GM19238 (cell line): Measurements from ENCODE around the gene SUN1.
A peak's percentile ranks its signal among the peaks of the same experiment; 100 is the strongest.
"Not testable (repeated sequence)": the region's sequence is repeated elsewhere in the genome, so short reads cannot be mapped to it uniquely, and the experiment has no call there.

ENCODE experiments used
- DNase-seq: peaks from one replicate; pipeline ENCODE4 v3.0.0; 2011; ENCODE audit warnings: low spot score; ENCODE audit not compliant: insufficient read length

SUN1 gene

DNA sequence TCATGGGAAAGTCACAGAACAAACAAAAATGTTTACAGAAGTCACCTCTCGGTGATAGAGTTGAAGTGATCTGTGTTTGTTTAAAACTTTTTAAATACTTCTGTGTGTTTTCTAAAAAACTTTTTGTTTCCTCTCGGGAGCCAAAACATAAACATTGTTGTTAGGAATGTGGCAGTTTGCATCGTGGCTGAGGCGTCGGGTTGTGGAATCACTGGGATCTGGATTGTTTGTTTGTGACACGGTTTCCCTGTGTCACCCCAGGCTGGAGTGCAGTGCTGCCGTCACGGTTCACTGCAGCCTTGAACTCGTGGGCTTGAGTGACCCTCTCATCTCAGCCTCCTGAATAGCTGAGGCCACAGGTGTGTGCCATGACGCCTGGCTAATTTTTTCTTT, 29.0 kb upstream of the SUN1 start:
- DNase-seq = no peak

DNA sequence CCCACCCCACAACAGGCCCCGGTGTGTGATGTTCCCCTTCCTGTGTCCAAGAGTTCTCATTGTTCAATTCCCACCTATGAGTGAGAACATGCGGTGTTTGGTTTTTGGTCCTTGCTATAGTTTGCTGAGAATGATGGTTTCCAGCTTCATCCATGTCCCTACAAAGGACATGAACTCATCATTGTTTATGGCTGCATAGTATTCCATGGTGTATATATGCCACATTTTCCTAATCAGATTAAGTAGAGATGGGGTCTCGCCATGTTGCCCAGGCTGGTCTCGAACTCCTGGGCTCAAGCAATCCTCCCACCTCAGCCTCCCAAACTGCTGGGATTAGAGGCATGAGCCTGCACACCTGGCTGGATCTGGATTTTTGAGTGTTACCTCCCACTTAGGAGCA, 28.5 kb upstream of the SUN1 start:
- not testable (repeated sequence) for DNase-seq

- no peak for DNase-seq
Observed at GRCh38 chr7:805261-805660, 27.0 kb upstream of the SUN1 start.

DNA sequence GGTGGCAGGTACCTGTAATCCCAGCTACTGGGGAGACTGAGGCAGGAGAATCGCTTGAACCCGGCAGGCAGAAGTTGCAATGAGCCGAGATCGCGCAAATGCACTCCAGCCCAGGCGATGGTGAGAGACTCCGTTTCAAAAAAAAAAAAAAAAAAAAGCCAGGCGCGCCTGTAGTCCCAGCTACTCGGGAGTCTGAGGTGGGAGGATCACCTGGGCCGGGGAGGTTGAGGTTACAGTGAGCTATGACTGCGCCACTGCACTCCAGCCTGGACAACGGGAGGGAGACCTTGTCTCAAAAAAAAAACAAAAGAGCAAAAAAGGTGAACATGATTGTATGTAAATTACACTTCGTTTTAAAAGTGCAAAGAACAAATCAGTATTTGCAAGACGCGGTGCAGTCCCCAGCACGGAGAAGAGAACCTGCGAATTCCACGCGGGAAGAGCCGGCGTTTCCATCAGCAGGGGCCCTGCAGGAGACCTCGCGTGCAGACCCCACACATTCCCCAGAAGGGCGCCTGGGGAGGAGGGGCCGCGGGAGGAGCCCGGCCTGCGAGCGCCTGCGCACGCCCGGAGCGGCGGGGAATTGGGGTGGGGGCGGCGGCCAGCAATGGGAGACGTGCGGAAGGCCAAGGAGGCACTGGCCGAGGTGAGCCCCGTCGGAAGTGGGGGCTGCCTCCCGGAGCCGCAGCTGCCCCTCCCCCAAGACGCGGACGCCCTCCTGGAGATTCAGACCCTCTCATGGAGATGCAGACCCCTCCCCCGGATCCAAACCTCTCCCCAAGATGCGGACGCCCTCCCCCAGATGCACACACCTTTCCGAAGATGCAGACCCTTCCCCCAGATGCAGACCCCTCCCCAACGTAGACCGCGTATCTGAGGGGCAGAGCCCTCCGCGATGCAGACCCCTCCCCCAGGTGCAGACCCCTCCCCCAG, 16.7 kb upstream of the SUN1 start:
- DNase-seq = no peak

GRCh38 chr7:816300-816750, 16.0 kb upstream of the SUN1 start:
- peak; percentile 99 for DNase-seq

DNA sequence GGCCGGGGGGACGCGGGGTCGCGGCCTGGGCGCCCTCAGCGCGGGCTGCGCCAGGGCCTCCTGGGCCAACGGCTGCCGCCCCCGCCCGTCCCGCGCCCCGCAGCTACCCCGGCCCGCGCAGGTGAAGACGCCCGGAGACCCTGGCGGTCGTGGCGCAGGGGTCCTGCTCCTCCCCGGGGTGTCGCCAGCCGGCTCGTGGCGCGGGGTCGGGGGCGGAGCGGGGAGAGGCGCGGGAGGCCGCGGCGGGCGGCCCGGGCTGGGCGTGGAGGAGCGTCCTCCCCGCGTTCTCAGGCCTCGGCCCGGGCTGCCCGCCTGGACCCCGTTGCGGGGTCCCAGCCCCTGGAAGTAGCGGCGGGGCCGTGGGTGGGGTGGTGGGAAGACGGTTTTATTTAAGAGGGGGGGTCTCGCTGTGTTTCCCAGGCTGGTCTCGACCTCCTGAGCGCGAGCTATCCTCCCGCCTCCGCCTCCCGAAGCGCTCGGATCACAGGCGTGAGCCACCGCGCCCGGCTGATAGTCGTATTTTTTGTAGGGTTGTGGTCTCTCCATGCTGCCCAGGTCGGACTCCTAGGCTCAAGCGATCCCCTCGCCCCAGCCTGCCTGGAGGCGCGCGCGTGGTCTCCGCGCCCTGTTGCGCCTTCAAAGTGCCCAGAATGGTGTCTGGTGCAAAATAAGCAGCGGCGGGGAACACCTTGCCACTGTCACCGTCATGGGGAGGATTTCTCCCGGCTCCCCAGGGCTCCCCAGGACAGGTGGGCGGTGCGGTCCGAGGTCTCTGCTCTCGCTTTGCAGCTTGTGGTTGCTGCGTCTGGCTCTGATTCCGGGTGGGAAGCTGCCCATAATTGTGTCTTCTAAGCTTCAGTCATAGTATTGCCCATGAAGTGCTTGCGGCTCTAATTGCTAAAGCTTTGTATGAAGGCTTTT, 15.3 kb upstream of the SUN1 start:
- peak; percentile 30 for DNase-seq

DNA sequence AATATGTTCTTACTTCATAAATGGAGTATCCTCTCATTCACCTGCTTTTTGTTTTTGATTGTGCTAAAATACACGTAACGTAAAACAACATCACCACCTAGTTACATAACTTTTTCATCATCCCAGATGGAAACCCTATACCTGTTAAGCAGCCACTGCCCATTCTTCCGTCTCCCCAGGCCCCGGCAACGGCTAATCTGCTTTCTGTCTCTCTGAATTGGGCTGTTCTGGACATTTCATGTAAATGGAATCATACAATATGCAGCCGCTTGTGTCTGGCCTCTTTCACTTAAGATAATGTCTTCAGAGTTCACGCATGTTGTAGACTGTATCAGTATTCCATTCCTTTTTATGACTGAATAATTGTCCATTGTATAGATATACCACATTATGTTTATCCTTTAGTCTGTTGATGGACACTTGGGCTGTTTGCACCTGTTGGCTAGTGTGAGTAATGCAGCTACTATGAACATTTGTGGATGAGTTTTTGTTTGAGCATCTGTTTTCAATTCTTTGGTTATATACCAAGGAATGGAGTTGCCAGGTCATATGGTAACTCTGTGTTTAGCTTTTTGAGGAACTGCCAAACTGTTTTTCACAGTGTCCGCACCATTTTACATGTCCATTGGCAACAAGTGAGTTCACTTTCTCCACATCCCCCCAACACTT, 14.1 kb upstream of the SUN1 start:
- no peak for DNase-seq

GRCh38 chr7:820341-820740, 11.9 kb upstream of the SUN1 start:
- no peak for DNase-seq

DNA sequence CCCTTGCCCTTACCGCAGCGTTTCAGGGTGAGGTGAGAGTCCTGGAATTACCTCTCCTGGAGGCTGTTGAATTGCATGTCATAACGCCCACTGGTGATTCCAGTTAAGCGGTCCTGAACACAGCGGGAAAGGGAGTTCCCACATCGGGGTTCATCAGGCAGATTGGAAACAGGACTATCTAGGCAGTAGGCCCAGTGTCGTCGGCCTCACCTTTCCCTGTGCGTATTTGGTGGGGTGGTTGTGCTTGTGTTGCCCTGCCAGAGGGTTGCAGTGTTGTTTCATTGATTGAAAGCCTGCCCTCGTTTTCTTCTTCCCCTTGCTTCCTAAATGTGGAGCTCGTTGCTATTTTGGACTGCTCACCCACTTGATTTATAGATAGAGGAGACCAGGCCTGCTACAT, 10.6 kb upstream of the SUN1 start:
- DNase-seq = no peak

- no peak for DNase-seq
Observed at GRCh38 chr7:822692-823276, 9.5 kb upstream of the SUN1 start.

DNA sequence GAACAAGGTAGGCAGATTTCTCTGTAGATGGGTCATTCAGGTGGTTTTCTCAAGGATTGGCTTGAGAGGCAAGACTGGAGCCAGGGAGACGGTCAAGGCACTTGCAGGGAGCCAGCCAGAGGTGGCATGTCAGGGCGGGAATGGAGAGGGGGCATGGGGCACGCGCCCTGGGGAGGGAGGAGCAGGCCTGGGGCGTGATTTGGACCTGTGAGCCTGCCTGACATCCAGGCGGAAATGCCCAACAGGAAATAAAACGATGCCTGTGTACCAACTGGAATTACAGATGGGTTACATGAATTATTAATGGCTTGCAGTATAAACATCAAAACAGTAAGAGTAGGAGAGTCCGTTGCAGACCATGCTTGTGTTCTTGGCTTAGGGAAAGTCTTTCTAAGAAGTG, 8.6 kb upstream of the SUN1 start:
- no peak for DNase-seq

DNA sequence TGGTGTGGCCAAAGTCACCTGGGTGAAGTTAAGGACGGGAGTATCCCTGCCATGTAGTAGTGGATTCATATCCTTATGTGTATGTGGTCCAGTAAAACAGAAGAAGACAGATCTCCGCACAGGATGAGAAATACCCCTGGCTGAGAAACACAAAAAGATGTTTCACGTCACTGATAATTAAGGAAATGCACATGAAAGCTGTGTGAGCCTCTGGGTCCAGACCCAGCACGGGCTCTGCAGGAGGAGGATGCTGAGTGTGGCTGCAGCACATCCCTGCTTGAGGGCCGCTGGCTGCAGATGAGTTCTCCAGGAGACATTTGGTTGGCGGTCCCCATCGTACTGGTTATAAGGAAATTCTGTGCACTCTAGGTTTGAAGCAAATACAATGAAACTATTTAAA, 8.2 kb upstream of the SUN1 start:
- no peak for DNase-seq

GRCh38 chr7:824664-825063, 7.6 kb upstream of the SUN1 start:
- no peak for DNase-seq

DNA sequence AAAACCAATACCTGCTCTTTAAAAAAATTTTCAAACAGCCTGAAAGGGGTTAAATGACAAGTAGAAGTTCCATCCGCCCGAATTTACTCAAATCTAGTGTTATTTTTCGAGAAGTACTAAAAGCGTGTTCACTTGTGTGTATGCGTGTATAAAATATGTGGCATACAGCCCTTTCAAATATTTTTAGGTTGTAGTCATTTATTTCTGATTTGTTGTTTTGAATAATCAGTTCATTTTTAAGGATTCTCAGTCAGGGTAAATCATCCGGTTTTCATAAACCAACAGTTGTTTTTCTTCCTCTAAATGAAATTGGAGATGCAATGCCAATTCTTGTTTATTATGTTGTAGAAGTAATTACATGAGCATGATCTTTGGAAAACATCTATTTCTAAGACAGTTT, 6.9 kb upstream of the SUN1 start:
- no peak for DNase-seq

DNA sequence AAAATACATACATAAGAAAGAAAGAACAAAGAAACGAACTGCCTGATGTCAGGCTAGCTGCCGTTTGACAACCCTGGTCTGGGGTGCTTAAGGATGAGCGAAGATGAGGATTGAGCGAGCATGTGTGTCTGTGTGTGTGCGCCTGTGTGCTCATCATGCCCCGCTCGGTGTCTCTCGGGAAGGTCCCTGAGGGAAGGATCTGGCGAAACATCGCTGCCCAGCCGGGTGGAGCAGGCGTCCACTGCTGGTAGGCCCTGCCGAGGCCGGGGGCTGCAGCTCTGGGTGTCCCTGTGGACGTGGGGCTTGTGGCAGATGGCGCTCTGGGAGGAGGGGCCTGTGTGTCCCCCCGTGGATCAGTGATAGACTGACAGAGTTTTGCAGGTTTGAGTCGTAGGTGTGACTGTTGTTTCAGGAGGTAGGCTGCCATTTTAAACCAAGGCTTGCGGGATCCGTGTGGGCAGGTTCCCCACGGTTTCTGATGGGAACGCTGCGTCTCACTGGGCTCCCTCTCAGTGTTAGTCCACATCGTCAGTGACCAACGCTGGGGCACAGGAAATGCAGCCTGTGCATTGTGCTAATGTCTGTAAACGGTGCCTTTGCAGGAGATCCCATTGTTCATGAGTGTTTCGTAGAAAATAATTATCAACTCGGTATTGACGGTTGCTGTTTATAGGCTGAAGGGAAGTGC, 5.9 kb upstream of the SUN1 start:
- DNase-seq = no peak

DNA sequence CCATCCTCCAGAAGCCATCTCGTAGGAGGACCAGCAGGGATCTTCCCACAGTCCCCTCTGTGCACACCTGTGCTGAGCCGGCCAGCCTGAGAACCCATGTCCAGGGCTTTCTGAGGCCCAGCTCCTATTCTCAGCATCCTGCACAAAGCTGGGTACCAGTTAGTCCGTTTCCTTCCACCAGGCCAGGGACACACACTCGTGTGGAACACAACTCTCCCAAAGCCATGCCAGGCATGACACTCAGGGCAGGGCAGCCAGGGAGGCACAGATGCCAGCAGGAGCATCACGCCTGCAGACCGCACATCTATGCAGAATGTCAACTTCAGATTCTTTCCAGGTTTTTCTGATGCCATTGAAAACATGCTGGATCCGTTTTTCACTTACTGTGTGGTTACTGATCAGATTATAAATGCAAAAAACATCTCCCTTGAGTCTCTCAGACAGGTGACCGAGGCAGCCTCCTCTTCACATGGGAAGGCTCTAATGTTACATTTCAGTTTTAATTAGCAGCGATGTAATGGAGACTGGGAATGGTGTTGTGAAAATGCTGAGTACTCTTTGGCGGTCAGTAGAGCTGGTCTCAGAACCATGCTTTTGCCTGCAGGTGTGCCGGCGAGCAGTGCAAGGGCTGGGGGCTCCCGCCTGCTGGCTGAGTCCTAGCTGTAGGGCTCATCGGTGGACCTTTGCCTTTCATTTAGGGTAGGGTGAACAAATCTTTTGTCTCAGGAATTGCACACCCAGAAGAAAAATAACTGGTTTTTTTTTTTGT, 3.3 kb upstream of the SUN1 start:
- no peak for DNase-seq

DNA sequence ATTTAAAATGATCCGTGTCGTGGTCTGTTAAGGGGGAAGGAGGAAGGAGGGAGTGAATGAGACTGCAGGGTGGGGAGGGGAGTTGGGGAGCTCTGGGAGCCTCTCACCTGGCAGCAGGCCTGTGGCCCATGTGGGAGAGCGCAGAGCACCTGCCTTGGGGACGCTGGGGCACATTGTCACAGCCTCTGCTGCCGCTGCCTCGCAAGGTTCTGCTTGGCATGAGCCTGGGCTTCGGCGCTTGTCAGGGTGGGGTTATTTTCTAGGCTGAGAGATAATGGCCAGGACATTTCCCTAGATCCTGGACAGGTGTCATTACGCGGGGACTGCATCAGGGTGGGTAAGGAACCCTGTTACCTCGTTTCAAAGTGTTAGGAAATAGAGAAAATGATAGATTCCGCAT, 2.2 kb upstream of the SUN1 start:
- no peak for DNase-seq

- peak; percentile 37 for DNase-seq
Observed at GRCh38 chr7:831596-832166, 595 bp upstream of the SUN1 start.

DNA sequence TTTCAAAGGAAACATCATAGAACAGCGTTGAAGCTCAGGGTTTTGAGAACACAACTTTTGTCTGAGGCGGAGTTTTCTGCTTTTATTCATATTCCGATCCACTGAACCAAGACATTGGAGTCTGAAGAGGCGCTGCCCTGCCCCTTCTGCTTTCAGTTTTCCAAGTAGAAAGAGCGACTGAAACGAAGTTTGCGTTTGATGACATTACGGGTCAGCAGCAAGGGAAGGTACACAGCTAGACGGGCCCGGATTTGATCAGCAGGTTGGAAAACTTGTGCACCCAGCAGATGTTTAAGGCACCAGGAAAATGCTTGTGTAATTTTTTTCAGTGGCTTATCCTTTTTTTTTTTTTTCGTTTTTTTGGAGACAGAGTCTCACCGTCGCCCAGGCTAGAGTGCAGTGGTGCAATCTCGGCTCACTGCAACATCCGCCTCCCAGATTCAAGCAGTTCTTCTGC, 720 bp downstream of the SUN1 start:
- no peak for DNase-seq
